Esophagus squamous epithelium (tissue), 4 donors: ENCODE results near the gene SLC25A34.
A peak's percentile ranks its signal among the peaks of the same experiment; 100 is the strongest.

Source experiments
- POLR2A ChIP-seq, 4 donors: fragments of 450-650 bp; IDR thresholded peaks; one replicate each; pipeline ENCODE4 v1.6.1; 2017; ENCODE audit warnings: antibody characterized with exemption in 4 of 4, mild to moderate bottlenecking in 4 of 4, moderate library complexity in 3 of 4
- TF ChIP-seq, protein P1 (sequence below), 6 experiments: fragments of 450-650 bp in 4 of 6; fragments of 200-600 bp in 2 of 6; sonication (generic) in 2 of 6; IDR thresholded peaks; one replicate each; pipeline ENCODE4 v1.5.1; 2016 to 2019; ENCODE audit warnings: antibody characterized with exemption in 6 of 6, mild to moderate bottlenecking in 4 of 6, moderate library complexity in 4 of 6

DNA sequence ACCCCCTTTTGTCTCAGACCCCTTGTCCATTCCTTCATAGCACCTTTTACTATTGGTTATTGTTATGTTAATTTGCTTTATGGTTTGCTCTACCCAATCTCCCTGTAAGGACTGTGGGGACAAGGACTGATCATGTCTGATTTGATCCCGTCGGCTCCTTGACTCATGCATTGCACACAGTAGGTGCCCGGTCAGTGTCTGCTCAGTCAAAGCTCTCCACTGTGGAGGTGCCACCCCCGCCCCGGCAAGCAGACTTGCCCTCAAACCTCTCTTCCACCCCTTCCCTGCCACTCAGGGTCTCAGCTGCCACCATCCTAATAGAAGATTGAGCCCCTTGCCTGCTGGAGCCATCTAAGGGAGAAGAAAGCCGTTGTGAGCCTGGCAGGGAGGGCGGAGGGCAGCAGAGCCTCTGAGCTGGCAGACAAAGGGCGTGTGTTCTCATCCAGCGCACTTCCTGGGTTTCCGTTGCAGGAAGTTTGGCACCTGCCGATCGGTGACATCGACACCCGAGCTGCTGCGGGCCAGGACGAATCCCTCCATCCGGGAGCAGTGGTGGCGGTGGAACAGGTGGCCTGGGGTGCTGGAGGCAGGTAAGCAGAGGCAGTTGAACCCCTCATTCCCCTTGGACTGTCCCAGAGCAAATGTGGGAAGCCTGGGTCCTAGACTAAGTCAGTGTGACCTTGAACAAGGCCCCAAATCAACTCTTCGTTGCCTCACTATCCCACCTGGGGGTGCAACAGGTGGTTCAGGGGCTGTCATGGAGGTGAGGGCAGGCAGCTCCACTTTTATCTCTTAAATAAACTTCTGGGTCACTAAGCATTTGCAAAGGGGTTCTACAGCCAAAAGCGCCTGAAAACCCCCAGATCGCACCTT, 20.3 kb downstream of the SLC25A34 start:
- TF ChIP-seq, protein P1, sequence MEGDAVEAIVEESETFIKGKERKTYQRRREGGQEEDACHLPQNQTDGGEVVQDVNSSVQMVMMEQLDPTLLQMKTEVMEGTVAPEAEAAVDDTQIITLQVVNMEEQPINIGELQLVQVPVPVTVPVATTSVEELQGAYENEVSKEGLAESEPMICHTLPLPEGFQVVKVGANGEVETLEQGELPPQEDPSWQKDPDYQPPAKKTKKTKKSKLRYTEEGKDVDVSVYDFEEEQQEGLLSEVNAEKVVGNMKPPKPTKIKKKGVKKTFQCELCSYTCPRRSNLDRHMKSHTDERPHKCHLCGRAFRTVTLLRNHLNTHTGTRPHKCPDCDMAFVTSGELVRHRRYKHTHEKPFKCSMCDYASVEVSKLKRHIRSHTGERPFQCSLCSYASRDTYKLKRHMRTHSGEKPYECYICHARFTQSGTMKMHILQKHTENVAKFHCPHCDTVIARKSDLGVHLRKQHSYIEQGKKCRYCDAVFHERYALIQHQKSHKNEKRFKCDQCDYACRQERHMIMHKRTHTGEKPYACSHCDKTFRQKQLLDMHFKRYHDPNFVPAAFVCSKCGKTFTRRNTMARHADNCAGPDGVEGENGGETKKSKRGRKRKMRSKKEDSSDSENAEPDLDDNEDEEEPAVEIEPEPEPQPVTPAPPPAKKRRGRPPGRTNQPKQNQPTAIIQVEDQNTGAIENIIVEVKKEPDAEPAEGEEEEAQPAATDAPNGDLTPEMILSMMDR (IDR thresholded peaks at IDR 0.05) = no peak
- TF ChIP-seq POLR2A (IDR thresholded peaks at IDR 0.05) = peak in 1 of 4 donors; percentile 47
